ENCODE measurements around the gene TRMT44.

GRCh38 chr4:8451440-8452182 lies 11.0 kb downstream of the TRMT44 start:
- no peak for TF ChIP-seq CTCF (IDR thresholded peaks at IDR 0.05; ENCODE audit: low read depth, low read length)
- no peak for TF ChIP-seq EZH2phosphoT487 (IDR thresholded peaks at IDR 0.05; ENCODE audit: low read depth)

All from OCI-LY3 (cell line).